Daoy (cell line): ENCODE measurements around the gene SLCO1A2. TPM values are rescaled to one million over a fixed set of nuclear protein-coding genes. Genes with fewer than 3 reads are reported as not detected.

ENCODE experiments used
- DNase-seq: peaks from one replicate; pipeline ENCODE4 v3.0.0-alpha.2; 2015; ENCODE audit warnings: low read depth
- total RNA-seq: library from RNA; depleted of rRNA; stranded (reverse); fragments of >200 nt; shearing (Covaris generic); gene quantifications from 2 replicates; pipeline ENCODE4 v1.2.3, GENCODE V29; 2014

SLCO1A2 gene
- total RNA-seq, 1 experiment from 2014 or later, result not detected

GRCh38 chr12:21328578-21328977 is 6.1 kb downstream of the SLCO1A2 start:
- DNase-seq, result no peak

GRCh38 chr12:21324551-21324950 is 10.2 kb downstream of the SLCO1A2 start:
- DNase-seq, result no peak

- no peak for DNase-seq
Measured at GRCh38 chr12:21323736-21324135, 11.0 kb downstream of the SLCO1A2 start.

GRCh38 chr12:21308785-21309184 is 25.9 kb downstream of the SLCO1A2 start:
- DNase-seq, result no peak

- no peak for DNase-seq
Measured at GRCh38 chr12:21305661-21306060, 29.1 kb downstream of the SLCO1A2 start.

- no peak for DNase-seq
Measured at GRCh38 chr12:21300632-21301031, 34.1 kb downstream of the SLCO1A2 start.

GRCh38 chr12:21296751-21297406 is 37.8 kb downstream of the SLCO1A2 start:
- no peak for DNase-seq

GRCh38 chr12:21296348-21296747 is 38.4 kb downstream of the SLCO1A2 start:
- DNase-seq, result no peak

- DNase-seq, result no peak
Measured at GRCh38 chr12:21294176-21294575, 40.5 kb downstream of the SLCO1A2 start.

- no peak for DNase-seq
Measured at GRCh38 chr12:21292111-21292510, 42.6 kb downstream of the SLCO1A2 start.

GRCh38 chr12:21289698-21290097 is 45.0 kb downstream of the SLCO1A2 start:
- DNase-seq, result no peak

- DNase-seq, result no peak
Measured at GRCh38 chr12:21276826-21277225, 57.9 kb downstream of the SLCO1A2 start.

GRCh38 chr12:21265932-21266331 is 68.8 kb downstream of the SLCO1A2 start:
- DNase-seq, result no peak

GRCh38 chr12:21264232-21264631 is 70.5 kb downstream of the SLCO1A2 start:
- DNase-seq, result no peak

GRCh38 chr12:21257172-21257571 is 77.5 kb downstream of the SLCO1A2 start:
- no peak for DNase-seq

GRCh38 chr12:21252070-21252469 is 82.6 kb downstream of the SLCO1A2 start:
- no peak for DNase-seq

- DNase-seq, result no peak
Measured at GRCh38 chr12:21248679-21249078, 86.0 kb downstream of the SLCO1A2 start.

- DNase-seq, result no peak
Measured at GRCh38 chr12:21239866-21240265, 94.9 kb downstream of the SLCO1A2 start.

- no peak for DNase-seq
Measured at GRCh38 chr12:21234395-21234794, 100.3 kb downstream of the SLCO1A2 start.

- no peak for DNase-seq
Measured at GRCh38 chr12:21223930-21224329, 110.8 kb downstream of the SLCO1A2 start.

GRCh38 chr12:21221778-21222177 is 112.9 kb downstream of the SLCO1A2 start:
- no peak for DNase-seq

- DNase-seq, result no peak
Measured at GRCh38 chr12:21221072-21221471, 113.6 kb downstream of the SLCO1A2 start.

- DNase-seq, result no peak
Measured at GRCh38 chr12:21220266-21220665, 114.5 kb downstream of the SLCO1A2 start.

- DNase-seq, result no peak
Measured at GRCh38 chr12:21219206-21219605, 115.5 kb downstream of the SLCO1A2 start.
